Measurements from ENCODE around the gene DENND4A.
"Not testable (repeated sequence)": the region's sequence is repeated elsewhere in the genome, so short reads cannot be mapped to it uniquely, and the experiment has no call there.

DENND4A gene

GRCh38 chr15:65752151-65752700, 39.9 kb downstream of the DENND4A start:
- no peak for DNase-seq

GRCh38 chr15:65751431-65751830, 40.7 kb downstream of the DENND4A start:
- no peak for DNase-seq

- DNase-seq, result no peak
These were observed 44.8 kb downstream of the DENND4A start for GRCh38 chr15:65747265-65747664.

GRCh38 chr15:65743637-65744252, 48.3 kb downstream of the DENND4A start:
- DNase-seq, result no peak

GRCh38 chr15:65740148-65740547, 51.9 kb downstream of the DENND4A start:
- DNase-seq, result no peak

- no peak for DNase-seq
These were observed 53.4 kb downstream of the DENND4A start for GRCh38 chr15:65738649-65739048.

- not testable (repeated sequence) for DNase-seq
These were observed 58.5 kb downstream of the DENND4A start for GRCh38 chr15:65733599-65733998.

- DNase-seq, result no peak
These were observed 59.4 kb downstream of the DENND4A start for GRCh38 chr15:65732698-65733097.

GRCh38 chr15:65731926-65732325, 60.2 kb downstream of the DENND4A start:
- DNase-seq, result no peak

- DNase-seq, result no peak
These were observed 61.4 kb downstream of the DENND4A start for GRCh38 chr15:65730549-65731172.

GRCh38 chr15:65724464-65725215, 67.5 kb downstream of the DENND4A start:
- no peak for DNase-seq

GRCh38 chr15:65723876-65724275, 68.2 kb downstream of the DENND4A start:
- no peak for DNase-seq

GRCh38 chr15:65722191-65722590, 69.9 kb downstream of the DENND4A start:
- DNase-seq, result no peak

GRCh38 chr15:65712415-65712814, 79.7 kb downstream of the DENND4A start:
- no peak for DNase-seq

- no peak for DNase-seq
These were observed 97.0 kb downstream of the DENND4A start for GRCh38 chr15:65695081-65695480.

- no peak for DNase-seq
These were observed 101.3 kb downstream of the DENND4A start for GRCh38 chr15:65690778-65691177.

- no peak for DNase-seq
These were observed 101.9 kb downstream of the DENND4A start for GRCh38 chr15:65690173-65690572.

- DNase-seq, result no peak
These were observed 103.6 kb downstream of the DENND4A start for GRCh38 chr15:65688462-65688861.

- no peak for DNase-seq
These were observed 109.6 kb downstream of the DENND4A start for GRCh38 chr15:65682404-65682911.

- DNase-seq, result no peak
These were observed 111.5 kb downstream of the DENND4A start for GRCh38 chr15:65680544-65680943.

GRCh38 chr15:65676123-65676522, 116.0 kb downstream of the DENND4A start:
- no peak for DNase-seq

- DNase-seq, result no peak
These were observed 116.5 kb downstream of the DENND4A start for GRCh38 chr15:65675551-65675950.

GRCh38 chr15:65666257-65666656, 125.8 kb downstream of the DENND4A start:
- no peak for DNase-seq

- DNase-seq, result no peak
These were observed 128.6 kb downstream of the DENND4A start for GRCh38 chr15:65663521-65663920.
